ENCODE results near the gene APOB.
A peak's percentile ranks its signal among the peaks of the same experiment; 100 is the strongest.

Gene APOB

GRCh38 chr2:20972792-20973565, 70.9 kb downstream of the APOB start:
- no peak for DNase-seq

- DNase-seq = no peak
Observed at GRCh38 chr2:20972110-20972509, 71.8 kb downstream of the APOB start.

GRCh38 chr2:20970068-20970467, 73.8 kb downstream of the APOB start:
- no peak for DNase-seq

GRCh38 chr2:20966061-20966595, 77.7 kb downstream of the APOB start:
- DNase-seq = no peak

- DNase-seq = no peak
Observed at GRCh38 chr2:20965221-20965620, 78.7 kb downstream of the APOB start.

- DNase-seq = no peak
Observed at GRCh38 chr2:20963867-20964266, 80.0 kb downstream of the APOB start.

- peak; percentile 49 for DNase-seq
Observed at GRCh38 chr2:20962939-20963557, 80.8 kb downstream of the APOB start.

GRCh38 chr2:20961858-20962257, 82.0 kb downstream of the APOB start:
- DNase-seq = no peak

GRCh38 chr2:20960003-20960402, 83.9 kb downstream of the APOB start:
- DNase-seq = no peak

GRCh38 chr2:20959252-20959651, 84.6 kb downstream of the APOB start:
- DNase-seq = no peak

GRCh38 chr2:20957788-20958525, 85.9 kb downstream of the APOB start:
- DNase-seq = no peak

GRCh38 chr2:20955277-20956026, 88.4 kb downstream of the APOB start:
- no peak for DNase-seq

GRCh38 chr2:20953146-20953824, 90.6 kb downstream of the APOB start:
- DNase-seq = no peak

All from NCI-H69 (cell line).